D341Med (cell line): ENCODE results near the gene TBC1D22A.

Source experiments
- DNase-seq: peaks from one replicate; pipeline ENCODE4 v3.0.0; 2012; ENCODE audit warnings: low spot score

The TBC1D22A gene

DNA sequence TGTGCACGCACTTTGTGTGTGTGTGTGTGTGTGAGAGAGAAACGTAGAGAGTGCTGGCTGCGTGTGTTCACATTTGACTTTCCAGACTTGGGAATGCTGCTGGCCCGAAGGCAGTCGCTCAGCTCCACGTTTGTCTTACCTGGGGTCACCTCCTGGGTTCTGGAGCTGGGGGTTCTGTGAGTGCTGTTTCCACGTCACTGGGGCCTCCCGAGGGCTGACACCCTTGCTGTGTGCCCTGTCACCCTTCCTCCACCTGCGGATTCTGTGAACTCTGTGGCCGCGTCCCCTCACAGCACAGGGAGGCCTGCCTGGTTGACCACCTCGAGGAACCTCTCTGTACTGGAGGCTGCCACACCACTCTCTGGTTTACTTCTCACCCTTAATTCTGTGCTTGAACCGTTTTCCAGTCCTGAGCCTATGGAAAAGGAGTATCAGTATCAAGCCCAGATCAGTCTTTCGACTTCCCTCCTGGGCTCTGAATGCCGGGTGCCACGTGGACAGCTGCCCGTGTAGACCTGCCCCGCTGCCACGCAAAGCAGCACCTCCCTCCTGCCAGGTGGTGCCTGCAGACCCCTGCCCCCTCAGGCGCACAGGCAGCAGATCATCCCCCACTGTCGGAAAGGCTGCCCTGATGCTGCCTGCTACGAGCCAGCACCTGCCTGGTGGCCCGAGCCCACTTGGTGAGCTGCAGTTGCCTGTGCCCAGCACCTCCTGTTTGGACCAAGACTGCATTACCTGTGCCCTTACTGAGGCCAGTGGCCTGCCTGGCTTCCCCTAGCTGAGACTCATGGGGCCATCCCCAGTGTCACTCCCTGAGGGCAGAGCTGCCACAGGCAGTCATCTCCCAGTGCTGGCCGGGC lies 233.3 kb downstream of the TBC1D22A start:
- DNase-seq, result no peak

DNA sequence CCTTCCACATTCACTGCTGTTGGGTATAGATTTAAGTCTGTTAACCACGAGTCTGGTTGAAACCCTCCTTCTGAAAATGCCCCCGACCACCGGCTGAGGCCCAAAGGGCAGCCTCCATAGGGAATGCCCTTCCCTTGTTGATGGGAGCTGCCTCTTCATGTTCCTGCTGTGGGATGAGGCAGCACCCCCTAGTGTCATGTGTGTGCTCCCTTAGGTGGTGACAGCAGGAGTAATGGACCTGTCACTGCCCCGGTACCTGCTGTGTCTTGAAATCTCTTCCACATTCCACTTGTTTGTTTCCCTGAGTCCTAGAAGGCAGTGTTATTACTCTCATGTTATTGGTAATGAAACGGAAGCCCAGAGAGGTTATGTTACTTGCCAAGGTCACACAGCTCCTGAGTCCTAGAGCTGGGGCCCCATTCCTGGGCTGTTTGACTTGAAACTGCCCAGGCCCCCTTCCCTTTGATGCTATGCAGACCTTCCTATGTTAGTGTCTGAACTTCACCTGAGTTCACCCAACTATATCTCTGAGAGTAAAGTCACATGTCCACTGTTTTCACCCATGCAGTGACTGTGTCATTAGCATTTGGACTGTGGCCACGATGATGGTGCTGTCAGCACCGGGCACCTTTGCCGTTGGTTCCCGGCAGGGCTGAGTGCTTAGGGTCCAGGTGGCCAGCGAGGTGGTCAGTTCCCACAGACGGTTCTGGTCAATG lies 234.3 kb downstream of the TBC1D22A start:
- no peak for DNase-seq

DNA sequence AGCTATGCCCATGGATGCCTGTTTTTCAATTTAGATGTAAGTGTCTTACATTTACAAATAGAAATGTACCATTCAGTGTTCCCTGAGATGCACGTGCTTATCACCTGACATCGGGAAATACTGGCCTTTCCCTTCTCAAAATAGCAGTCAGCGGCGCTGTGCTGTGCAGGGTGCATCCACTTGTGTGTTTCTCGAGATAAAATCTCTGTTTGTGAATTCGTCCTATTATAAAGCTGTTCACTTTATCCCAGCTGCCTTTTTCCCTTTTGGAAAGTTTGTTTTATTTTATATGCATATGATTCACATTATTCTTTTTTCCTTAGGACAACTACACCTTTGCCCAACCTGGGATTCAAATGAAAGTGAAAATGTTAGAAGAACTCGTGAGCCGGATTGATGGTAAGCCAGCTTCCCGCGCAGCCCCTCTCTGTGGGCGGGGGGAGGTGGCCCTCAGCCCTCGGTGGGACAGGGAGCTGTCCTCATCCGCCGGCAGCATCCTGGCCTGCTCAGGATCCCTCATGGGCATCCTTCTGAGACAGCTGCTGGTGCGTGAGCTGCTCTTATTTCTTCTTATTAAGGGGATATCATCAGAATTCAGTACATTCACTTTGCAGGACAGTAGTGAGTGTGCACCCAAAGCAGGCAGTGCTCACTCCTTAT lies 235.0 kb downstream of the TBC1D22A start:
- no peak for DNase-seq

DNA sequence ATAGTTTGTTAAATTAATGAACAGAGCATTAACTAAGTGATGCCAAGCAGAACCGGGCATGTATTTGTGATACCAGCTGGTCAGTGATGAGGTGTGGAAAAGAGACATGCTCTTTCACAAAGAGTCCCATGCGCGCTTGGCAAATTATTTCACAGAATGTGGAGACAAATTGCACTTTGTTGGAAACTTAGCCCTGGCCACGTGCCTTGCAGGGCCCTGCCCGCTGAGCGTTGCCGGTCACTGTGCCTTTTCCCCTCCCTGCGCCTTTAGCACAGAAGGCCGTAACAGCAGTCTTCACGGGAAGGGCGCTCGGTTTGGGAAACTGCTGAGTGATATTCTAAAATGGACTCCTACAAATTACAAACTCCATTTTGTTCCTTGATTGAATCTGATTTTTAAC lies 235.9 kb downstream of the TBC1D22A start:
- DNase-seq, result no peak

DNA sequence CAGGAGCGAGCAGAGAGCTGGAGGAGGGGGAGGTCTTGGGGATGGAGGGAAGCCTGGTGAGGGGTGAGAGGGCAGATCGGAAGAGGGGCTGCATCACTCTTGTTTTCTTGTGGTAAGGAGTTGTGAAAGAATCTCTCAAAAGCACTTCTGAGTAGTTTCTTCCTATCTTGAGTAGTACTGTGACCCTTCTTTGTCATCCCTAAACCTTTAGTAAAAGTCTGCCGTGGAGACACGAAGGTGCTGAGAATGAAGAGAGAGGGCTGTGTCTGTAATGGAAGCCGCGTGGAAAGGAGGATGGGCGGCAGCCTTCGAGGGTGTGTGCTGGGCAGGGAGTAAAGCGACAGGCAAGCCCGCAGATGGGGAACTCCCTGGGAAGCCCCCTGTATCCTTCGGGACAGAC lies 237.8 kb downstream of the TBC1D22A start:
- no peak for DNase-seq

DNA sequence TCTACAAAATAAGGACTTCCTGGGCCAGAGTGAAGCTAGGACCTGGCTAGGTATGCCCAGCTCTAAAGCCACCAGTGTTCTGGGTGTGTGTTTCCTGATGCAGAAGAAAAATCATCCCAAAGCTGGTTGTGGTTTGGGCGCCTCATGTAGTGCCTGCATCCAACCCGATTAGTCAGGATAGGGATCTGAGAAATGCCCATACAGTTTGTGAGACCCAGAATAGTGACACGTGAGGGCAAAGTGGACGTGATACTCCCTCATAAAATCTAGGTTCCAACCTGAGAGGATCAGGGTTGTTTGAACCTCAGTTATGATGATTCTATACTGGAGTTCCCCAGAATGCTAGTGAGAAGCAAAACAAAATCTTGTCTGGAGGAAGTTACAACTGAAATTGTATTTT lies 238.4 kb downstream of the TBC1D22A start:
- no peak for DNase-seq

DNA sequence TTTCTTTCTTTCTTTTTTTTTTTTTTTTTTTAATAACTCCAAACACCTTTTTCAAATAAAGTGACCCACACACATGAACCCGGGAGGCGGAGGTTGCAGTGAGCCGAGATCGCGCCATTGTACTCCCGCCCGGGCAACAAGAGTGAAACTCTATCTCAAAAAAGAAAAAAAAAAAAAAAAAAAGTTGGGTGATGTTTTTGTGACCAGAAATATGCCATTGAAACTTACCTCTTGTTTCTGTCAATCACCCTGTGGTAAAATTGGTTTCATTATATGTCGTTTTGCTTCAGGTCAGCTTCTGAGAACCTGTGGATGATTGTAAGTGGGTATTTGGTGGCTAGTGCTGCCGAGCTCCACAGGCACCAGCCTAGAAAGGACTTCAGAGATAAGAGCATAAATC lies 238.8 kb downstream of the TBC1D22A start:
- DNase-seq, result no peak

DNA sequence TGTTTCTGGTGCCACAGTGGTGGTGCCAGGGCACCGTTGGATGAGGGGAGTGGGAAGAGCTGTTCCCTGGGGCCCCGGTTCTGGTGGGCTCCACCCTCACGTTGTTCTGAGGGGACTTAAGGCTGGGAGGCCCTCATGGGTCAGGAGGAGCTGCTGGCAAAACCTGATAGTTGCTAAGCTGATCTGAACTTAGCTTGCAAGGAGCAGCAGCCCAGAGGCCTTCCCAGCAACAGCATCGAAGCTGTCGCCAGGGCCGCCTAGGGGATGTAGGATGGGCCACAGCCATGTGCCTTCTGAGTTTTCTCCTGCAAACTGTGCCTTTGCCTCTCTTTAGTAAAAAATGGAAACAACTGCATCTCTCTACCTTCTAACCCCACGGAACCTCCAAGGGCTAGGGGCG lies 240.2 kb downstream of the TBC1D22A start:
- DNase-seq, result no peak

DNA sequence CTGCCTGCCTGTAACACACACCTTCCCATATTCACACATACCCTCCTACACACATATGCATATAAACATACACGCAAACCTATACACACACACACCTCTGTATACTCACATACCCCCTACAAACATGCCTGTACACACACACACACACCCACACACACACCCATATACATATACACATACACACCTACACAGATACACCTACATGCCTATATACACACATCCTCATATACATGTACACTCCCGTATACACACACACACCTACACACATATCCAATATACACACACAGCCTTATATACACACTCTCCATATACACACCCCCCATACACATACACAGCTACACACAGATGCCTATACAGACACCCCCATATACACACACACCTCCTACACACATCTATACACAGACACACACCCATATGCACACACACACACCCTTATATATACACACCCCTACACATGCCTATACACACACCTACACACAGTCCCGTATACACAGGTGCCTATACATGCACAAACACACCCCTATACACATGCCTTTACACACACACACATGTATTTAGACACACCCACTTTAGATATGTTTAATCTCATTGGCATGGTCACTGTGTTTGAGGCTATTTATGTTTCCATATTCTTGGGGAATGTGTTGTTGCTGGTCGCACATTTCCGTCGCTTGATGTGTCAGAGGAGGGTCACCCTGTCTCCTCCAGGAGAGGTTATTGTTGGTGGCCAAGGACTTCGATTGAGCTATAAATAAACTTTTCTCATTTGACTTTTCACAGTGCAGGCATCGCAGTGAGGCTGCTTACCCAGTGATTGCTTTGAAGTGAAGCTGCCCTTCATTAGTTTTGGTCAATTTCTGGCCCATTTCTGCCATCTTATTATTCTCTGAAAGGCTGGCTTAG lies 243.3 kb downstream of the TBC1D22A start:
- DNase-seq, result no peak

DNA sequence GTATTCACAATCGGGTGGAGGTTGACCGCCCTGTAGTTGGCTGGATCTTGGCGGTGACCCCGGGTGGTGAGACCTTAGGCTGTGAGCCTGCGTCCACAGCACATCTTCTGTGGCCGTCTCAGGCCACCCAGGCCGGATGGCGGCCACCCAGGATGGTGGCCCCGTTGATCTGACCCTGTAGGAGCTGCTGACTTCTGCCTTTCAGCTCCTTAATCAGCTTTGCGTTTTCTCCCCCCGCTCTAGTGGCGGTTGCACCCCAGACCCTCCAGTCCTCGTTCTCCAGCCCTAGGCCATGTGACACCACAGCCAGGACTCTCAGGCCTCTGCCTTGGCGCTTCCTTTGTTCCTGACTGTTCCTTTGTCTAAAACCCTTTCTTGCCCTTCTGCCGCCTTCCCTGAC lies 244.0 kb downstream of the TBC1D22A start:
- no peak for DNase-seq

DNA sequence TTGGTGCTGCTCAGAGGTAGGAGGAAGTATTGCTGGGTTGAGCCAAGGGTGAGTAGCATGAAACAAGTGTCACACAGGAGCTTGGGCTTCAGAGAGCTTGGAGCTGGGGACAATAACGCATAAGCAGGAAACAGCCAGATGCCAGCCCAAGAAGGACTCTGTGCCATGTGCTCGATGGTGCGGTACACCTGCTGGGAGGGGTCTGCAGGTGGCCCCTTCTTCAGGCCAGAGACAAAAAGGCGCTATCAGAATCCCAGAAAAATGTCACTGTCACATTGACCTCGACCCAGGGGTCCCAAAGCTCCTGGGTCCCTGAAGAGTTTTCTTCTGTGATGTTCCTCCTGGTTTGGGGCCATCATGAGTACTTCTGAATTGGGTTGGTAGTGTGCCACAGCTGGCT lies 244.4 kb downstream of the TBC1D22A start:
- no peak for DNase-seq

DNA sequence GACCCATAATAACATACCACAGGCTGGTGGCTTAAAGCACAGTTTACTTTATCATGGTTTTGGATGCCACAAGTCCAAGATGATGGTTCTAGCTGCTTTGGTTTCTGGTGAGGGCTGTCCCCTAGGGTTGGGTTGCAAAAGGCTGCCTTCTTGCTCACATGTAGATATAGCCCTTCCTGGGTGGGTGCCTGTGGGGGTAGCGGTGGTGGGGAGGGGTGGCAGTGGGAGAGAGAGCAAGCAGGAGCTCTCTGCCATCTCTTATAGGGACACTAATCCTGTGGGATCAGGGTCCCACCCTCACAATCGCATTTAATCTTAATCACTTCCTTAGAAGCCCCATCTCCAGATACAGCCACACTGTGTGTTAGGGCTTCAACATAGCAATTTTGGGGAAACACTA lies 245.0 kb downstream of the TBC1D22A start:
- no peak for DNase-seq

DNA sequence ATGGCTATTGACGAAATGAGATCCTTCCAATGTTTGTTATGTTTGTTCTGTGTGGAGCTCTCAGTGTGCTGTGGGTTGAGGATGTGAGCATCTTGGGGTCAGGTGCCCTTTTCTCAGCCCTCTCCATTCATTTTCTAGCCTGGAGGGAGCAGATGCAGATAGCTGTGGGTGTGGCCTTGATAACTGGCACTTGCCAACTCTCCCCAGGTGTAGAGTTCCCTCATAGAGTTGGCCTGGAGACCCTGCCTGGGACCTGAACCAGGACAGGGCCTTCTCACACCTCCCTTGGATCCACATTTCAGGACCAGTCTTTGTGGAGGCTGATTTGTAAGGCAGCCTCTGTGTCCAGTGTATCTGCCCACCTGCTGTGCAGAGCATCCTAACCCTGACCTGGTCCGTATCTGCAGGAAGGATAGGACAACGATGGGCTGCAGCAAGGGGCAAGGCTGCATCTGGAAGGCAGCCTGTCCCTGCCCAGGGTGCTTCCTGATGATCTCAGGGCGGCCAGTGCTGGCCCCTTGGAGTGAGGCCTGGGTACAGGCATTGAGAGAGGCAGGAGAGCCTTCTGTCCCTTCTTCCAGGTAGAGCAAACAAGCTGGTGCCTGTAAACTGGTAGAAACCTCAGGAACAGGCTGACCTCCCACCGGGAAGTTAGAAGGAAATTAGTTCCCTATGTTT lies 245.9 kb downstream of the TBC1D22A start:
- no peak for DNase-seq

DNA sequence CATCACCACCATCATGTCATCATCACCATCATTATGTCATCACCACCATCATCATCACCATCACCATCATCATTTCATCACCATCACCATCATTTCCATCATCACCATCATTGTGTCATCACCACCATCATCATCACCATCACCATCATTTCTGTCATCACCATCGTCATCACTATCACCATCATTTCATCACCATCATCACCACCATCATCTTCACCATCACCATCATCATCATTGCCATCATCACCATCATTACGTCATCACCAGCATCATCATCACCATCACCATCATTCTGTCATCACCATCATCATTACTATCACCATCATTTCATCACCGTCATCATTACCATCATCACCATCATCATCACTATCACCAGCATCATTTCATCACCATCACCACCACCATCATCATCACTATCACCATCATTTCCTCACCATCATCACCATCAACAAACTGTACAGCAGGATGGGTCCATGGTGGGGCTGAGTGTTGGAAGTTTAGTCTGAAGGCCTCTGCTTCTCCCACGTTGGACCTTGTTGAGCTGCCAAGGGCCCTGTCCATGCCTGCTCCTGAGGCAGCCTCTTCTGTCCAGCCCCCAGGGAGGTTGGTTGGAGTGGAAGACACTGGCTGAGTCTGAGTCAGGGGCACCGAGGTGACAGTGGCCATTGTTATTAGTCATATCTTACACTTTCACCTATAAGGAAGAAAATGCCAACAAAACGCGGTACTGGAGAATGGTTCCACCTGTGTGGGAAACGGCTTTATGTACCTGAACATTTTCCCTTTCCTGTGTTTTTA lies 247.1 kb downstream of the TBC1D22A start:
- no peak for DNase-seq

DNA sequence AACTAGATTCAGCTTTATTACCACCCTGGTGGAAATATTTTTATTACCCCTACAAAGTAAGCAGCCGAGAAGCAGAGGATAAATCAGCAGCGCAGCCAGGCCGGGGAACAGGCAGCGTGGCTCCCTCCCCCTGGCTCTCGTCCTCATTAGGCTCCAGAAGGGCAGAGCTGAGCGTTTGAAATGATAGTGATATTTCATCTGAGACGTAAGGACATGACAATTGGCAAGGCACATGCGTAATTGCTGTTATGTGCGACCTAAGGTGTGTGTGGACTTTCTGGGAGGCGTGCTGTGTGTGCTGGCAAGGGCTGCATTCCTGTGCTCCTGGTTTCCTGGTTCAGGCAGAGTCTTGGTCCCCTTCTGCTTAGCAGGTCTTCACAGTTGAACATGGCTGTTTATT lies 247.8 kb downstream of the TBC1D22A start:
- no peak for DNase-seq

DNA sequence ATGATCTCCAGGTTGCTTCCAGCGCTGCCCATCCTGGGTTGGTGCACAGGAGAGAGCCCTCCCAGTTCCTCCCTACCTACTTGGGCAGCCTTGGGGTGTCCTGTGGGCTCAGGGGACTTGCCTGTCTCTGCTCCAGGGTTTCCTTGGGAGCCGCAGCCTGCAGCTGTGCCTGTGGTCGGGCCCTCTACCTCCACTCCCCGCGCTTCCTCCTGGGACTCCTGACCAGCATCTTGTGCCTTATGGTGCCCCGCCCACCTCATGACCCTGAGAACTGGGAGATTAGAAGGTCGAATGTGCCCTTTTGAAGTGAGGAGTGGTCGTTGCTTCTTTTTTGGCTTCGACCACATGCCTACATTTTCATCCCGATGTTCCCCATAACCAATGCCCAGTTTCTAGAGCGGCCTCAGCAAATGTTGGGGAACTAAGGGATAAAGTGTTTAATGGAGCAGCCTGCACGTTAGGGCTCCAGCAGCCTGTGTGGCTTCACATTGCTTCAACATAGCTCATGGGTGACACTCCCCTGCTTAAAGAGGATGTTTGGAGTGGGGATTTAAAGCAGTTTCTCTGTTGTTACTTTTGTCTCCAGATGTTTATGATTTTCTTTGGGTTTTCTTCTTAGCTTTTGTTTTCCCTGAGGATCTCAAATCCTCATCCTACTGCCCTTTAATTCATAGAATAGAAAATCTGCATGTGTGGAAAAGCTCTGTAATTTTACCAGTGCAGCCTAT lies 248.8 kb downstream of the TBC1D22A start:
- no peak for DNase-seq

DNA sequence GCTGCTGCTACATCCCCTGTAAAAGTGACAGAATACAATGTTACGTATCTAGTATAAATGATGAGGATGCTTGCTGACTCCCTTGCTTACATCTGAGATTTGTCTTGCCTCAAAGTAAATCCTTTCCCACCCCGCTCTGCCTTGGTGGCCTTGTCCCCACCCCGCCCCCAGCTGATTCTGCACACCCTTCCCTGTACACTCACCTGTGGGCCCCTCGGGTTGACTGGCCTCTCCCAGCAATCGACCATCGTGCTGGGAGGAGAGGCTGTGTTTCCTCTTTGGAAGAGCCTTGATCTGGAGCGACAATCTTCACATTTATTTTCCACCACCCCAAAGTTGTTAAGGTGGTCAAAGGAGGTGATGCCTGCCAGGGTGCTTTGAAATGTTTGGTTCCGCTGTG lies 249.4 kb downstream of the TBC1D22A start:
- DNase-seq, result no peak

DNA sequence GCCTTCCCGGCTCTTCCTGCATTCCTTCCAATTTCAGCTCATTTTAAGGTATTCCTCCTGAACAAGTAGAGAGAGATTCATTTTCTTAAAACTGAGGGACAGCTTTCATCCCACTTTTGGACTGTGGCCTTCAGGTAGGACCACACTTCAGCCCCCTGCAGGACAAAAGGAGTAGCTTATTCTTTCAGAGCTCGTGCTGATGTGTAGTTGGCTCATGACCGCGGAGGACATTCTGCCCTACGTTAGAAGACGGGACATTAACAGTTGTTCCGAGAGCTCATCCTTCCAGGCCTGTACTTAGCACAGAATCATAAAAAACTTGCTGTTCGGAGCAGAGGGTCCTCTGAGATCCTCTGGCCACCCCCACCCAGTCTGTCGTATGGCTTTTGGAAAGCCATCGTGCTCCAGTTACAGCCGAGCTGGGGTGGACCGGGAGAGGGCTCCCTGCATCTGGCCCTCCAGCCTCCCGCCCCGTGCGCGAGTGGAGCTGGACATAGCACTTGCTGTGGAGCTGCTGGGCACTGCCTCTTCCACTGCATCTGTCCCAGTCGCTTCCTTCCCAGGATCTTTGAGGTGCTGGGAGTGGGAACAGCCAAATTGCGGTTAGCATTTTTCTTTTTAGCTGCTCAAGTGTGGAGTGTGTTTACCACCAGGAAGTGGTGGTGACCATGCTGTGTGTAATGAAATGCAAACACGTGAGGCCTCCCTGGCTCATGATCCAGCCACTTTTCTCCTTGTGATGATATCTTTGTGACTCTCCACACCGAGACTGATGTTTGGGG lies 250.3 kb downstream of the TBC1D22A start:
- no peak for DNase-seq
